Thoracic aorta (tissue), 2 donors: Measurements from ENCODE around the gene DGKK. TPM values are rescaled to one million over a fixed set of nuclear protein-coding genes. Genes with fewer than 3 reads are reported as not detected.
"Not testable (repeated sequence)": the region's sequence is repeated elsewhere in the genome, so short reads cannot be mapped to it uniquely, and the experiment has no call there.

Experiments used
- ATAC-seq: fragments of 150-250 bp; one replicate; pipeline ENCODE4 v1.8.0; 2017; ENCODE audit warnings: low read depth; ENCODE audit not compliant: insufficient number of reproducible peaks, low FRiP score
- DNase-seq: peaks from one replicate; pipeline ENCODE4 v3.0.0-alpha.2; 2020; ENCODE audit warnings: low spot score
- H3K27ac ChIP-seq, 2 donors: fragments of 200-600 bp; sonication (generic); 1 replicate in 1 of 2; 2 replicates in 1 of 2; pipeline ENCODE4 v1.5.1; 2016; ENCODE audit warnings: mild to moderate bottlenecking in 2 of 2, moderate library complexity in 2 of 2
- H3K27me3 ChIP-seq: fragments of 200-600 bp; sonication (generic); replicated peaks from 2 replicates; pipeline ENCODE4 v1.6.0; 2016; ENCODE audit warnings: mild to moderate bottlenecking; ENCODE audit not compliant: insufficient read depth
- H3K36me3 ChIP-seq: fragments of 200-600 bp; sonication (generic); one replicate; pipeline ENCODE4 v1.5.1; 2016
- H3K4me1 ChIP-seq, 2 donors: fragments of 200-600 bp; sonication (generic); 1 replicate in 1 of 2; 2 replicates in 1 of 2; pipeline versions ENCODE4 v1.5.1 to v1.6.0; 2016; ENCODE audit warnings: low read depth in 2 of 2, mild to moderate bottlenecking in 1 of 2; ENCODE audit not compliant: control insufficient read depth in 1 of 2
- H3K4me3 ChIP-seq: fragments of 200-600 bp; sonication (generic); 2 replicates; pipeline ENCODE4 v1.5.1; 2016; ENCODE audit warnings: mild to moderate bottlenecking
- H3K9me3 ChIP-seq: fragments of 200-600 bp; sonication (generic); 2 replicates; pipeline ENCODE4 v1.5.1; 2016
- CTCF ChIP-seq: fragments of 200-600 bp; sonication (generic); IDR thresholded peaks from one replicate; pipeline ENCODE4 v1.5.1; 2019; ENCODE audit warnings: antibody characterized with exemption
- total RNA-seq, 2 donors: library from RNA; depleted of rRNA; stranded (reverse); fragments of >200 nt; gene quantifications; one replicate each; pipeline versions ENCODE4 v1.1.0 to v1.2.3, GENCODE V29; 2016

Gene DGKK
- total RNA-seq, 2 donors from 2014 or later: not detected

GRCh38 chrX:50375481-50376267 is 95.0 kb downstream of the DGKK start:
- no peaks in the 10 kb centered on the region for H3K9me3 ChIP-seq
- H3K27me3 ChIP-seq: no peaks in the 10 kb centered on the region
- DNase-seq (no peak), ATAC-seq (no peak)
- H3K4me1 ChIP-seq: no peaks in the 10 kb centered on the region
- H3K4me3 ChIP-seq: no peak overlapping the region
- no peaks in the 10 kb centered on the region for H3K36me3 ChIP-seq
- no peak for TF ChIP-seq CTCF
- H3K27ac ChIP-seq: no peak overlapping the region

- ATAC-seq (no peak), DNase-seq (no peak)
- Histone ChIP-seq H3K9me3 (no peaks in the 10 kb centered on the region), H3K27ac (no peak overlapping the region), H3K4me3 (no peak overlapping the region), H3K36me3 (no peaks in the 10 kb centered on the region), H3K4me1 (no peaks in the 10 kb centered on the region), H3K27me3 (no peaks in the 10 kb centered on the region)
- TF ChIP-seq CTCF: no peak
Observed at GRCh38 chrX:50372966-50373365, 97.7 kb downstream of the DGKK start.

- TF ChIP-seq CTCF: no peak
- Histone ChIP-seq H3K4me1 (no peaks in the 10 kb centered on the region), H3K4me3 (no peak overlapping the region), H3K9me3 (no peaks in the 10 kb centered on the region), H3K27me3 (no peaks in the 10 kb centered on the region), H3K27ac (no peak overlapping the region), H3K36me3 (no peaks in the 10 kb centered on the region)
- DNase-seq (no peak), ATAC-seq (no peak)
Observed at GRCh38 chrX:50343917-50344316, 126.7 kb downstream of the DGKK start.

- H3K4me3 ChIP-seq: no peak overlapping the region
- H3K4me1 ChIP-seq: no peaks in the 10 kb centered on the region
- ATAC-seq: no peak
- DNase-seq: no peak
- no peaks in the 10 kb centered on the region for H3K9me3 ChIP-seq
- TF ChIP-seq CTCF: no peak
- H3K27me3 ChIP-seq: no peaks in the 10 kb centered on the region
- no peaks in the 10 kb centered on the region for H3K36me3 ChIP-seq
- H3K27ac ChIP-seq: no peak overlapping the region
Observed at GRCh38 chrX:50333308-50333707, 137.3 kb downstream of the DGKK start.

- H3K36me3 ChIP-seq, H3K27ac ChIP-seq, H3K4me3 ChIP-seq, H3K4me1 ChIP-seq, ATAC-seq, H3K27me3 ChIP-seq, DNase-seq, H3K9me3 ChIP-seq: not testable (repeated sequence)
Observed at GRCh38 chrX:50332668-50333067, 138.0 kb downstream of the DGKK start.

GRCh38 chrX:50327235-50327634 is 143.4 kb downstream of the DGKK start:
- H3K4me1 ChIP-seq: no peaks in the 10 kb centered on the region
- no peaks in the 10 kb centered on the region for H3K27me3 ChIP-seq
- no peak for DNase-seq
- H3K4me3 ChIP-seq: no peak overlapping the region
- ATAC-seq: no peak
- no peaks in the 10 kb centered on the region for H3K36me3 ChIP-seq
- no peaks in the 10 kb centered on the region for H3K9me3 ChIP-seq
- TF ChIP-seq CTCF: no peak
- H3K27ac ChIP-seq: no peak overlapping the region
